CD4-positive, alpha-beta memory T cell (primary cell): ENCODE results near the gene PAQR6. TPM values are rescaled to one million over a fixed set of nuclear protein-coding genes. Genes with fewer than 3 reads are reported as not detected.
"Not testable (repeated sequence)": the region's sequence is repeated elsewhere in the genome, so short reads cannot be mapped to it uniquely, and the experiment has no call there.

Experiments used
- CTCF ChIA-PET: fragments of 350-600 bp; sonication (Branson Sonifier 250); formaldehyde crosslinking; loops from one replicate; lab custom pipeline; 2021; ENCODE audit warnings: inconsistent platforms; ENCODE audit not compliant: partially characterized antibody; lab: Charles Lee
- POLR2A ChIA-PET: fragments of 350-600 bp; sonication (Branson Sonifier 250); formaldehyde crosslinking; loops from one replicate; lab custom pipeline; 2021; ENCODE audit not compliant: partially characterized antibody; lab: Charles Lee
- DNase-seq, 5 donors: peaks; one replicate each; pipeline versions ENCODE4 v3.0.0 to v3.0.0-alpha.2; 2020 to 2022; ENCODE audit warnings: mixed read lengths in 1 of 5
- H3K27ac ChIP-seq: one replicate; pipeline ENCODE4 v1.7.0; 2013; ENCODE audit warnings: low read depth, low read length
- H3K27me3 ChIP-seq: 2 replicates; pipeline ENCODE4 v1.7.0; 2013; ENCODE audit warnings: mild to moderate bottlenecking, low read length, moderate library complexity; ENCODE audit not compliant: insufficient read depth
- H3K36me3 ChIP-seq: 2 replicates; pipeline ENCODE4 v1.7.0; 2013; ENCODE audit warnings: mild to moderate bottlenecking, low read length, moderate library complexity; ENCODE audit not compliant: insufficient read depth
- H3K4me1 ChIP-seq: 2 replicates; pipeline ENCODE4 v1.7.0; 2013; ENCODE audit warnings: mild to moderate bottlenecking, low read length, moderate library complexity; ENCODE audit not compliant: insufficient read depth
- H3K4me3 ChIP-seq, 2 donors: one replicate each; pipeline ENCODE4 v1.7.0; 2013; ENCODE audit warnings: low read length in 2 of 2, mild to moderate bottlenecking in 1 of 2
- H3K9me3 ChIP-seq, 2 donors: one replicate each; pipeline ENCODE4 v1.7.0; 2013; ENCODE audit warnings: low read length in 2 of 2, control low read depth in 1 of 2; ENCODE audit not compliant: control insufficient read depth in 1 of 2
- H3K27ac Mint-ChIP-seq, 7 donors: one replicate each; pipeline ENCODE4 v1.8.0; 2020 to 2021; ENCODE audit warnings: mixed read lengths in 7 of 7, mild to moderate bottlenecking in 6 of 7, inconsistent platforms in 3 of 7, moderate library complexity in 3 of 7
- H3K27me3 Mint-ChIP-seq, 2 donors: one replicate each; pipeline ENCODE4 v1.8.0; 2020 to 2021; ENCODE audit warnings: mixed read lengths in 2 of 2
- H3K36me3 Mint-ChIP-seq, 2 donors: one replicate each; pipeline ENCODE4 v1.8.0; 2020 to 2021; ENCODE audit warnings: mixed read lengths in 2 of 2, inconsistent platforms in 1 of 2, mild to moderate bottlenecking in 1 of 2
- H3K4me1 Mint-ChIP-seq, 4 donors: one replicate each; pipeline ENCODE4 v1.8.0; 2020 to 2021; ENCODE audit warnings: mixed read lengths in 4 of 4, mild to moderate bottlenecking in 1 of 4
- H3K4me3 Mint-ChIP-seq, 8 donors: one replicate each; pipeline ENCODE4 v1.8.0; 2020 to 2021; ENCODE audit warnings: mixed read lengths in 8 of 8, mild to moderate bottlenecking in 7 of 8, moderate library complexity in 6 of 8, inconsistent platforms in 3 of 8
- H3K9me3 Mint-ChIP-seq, 8 donors: one replicate each; pipeline ENCODE4 v1.8.0; 2020 to 2021; ENCODE audit warnings: mixed read lengths in 8 of 8, mild to moderate bottlenecking in 5 of 8, inconsistent platforms in 3 of 8, moderate library complexity in 1 of 8
- intact Hi-C: fragments of 100-400 bp; cut with micrococcal nuclease; formaldehyde crosslinking; loops from one replicate; pipeline ENCODE4 v1.15.1; 2023
- polyA plus RNA-seq, 2 donors: library from polyadenylated mRNA; unstranded; fragments of 300-500 nt; fragmentation: Illumina TruSeq; gene quantifications; one replicate each; pipeline ENCODE4 v1.2.3, GENCODE V29; 2021
- total RNA-seq, 2 experiments: library from RNA; stranded (reverse); gene quantifications; one replicate each; pipeline ENCODE4 v1.2.3, GENCODE V29; 2021

The PAQR6 gene
- total and polyA plus RNA-seq, 4 experiments from 2014 or later, result 0.11 to 1.9 (median 0.94) TPM

- peaks cover 11% of the 10 kb centered on the region for H3K36me3 ChIP-seq
- H3K9me3 ChIP-seq, result no peaks in the 10 kb centered on the region
- Mint-ChIP-seq H3K4me1 (peaks cover 30 to 69% (median 49%) of the 10 kb centered on the region in 4 donors), H3K9me3 (no peaks in the 10 kb centered on the region), H3K4me3 (peak overlapping the region; percentile 4 to 80 (median 72)), H3K27ac (peak overlapping the region; percentile 73 to 96 (median 93)), H3K27me3 (no peaks in the 10 kb centered on the region), H3K36me3 (peaks cover 28 to 38% of the 10 kb centered on the region in 2 donors)
- peaks cover 35% of the 10 kb centered on the region for H3K4me1 ChIP-seq
- H3K27ac ChIP-seq, result peak overlapping the region; percentile 52
- peak; percentile 26 to 71 (median 44) for DNase-seq
- no peaks in the 10 kb centered on the region for H3K27me3 ChIP-seq
- ChIA-PET POLR2A (no interaction called here), CTCF (interaction anchor here (0.8 to 1.1 kb wide), 2 partner anchors 11 to 15 kb away, joined by 3 read pairs; no protein-coding TSS in a partner anchor)
- intact Hi-C loops, result no loop called here
- H3K4me3 ChIP-seq, result peak overlapping the region in 1 of 2 donors; percentile 15
Measured at GRCh38 chr1:156217871-156218270, 30.0 kb downstream of the PAQR6 start.

- H3K27me3 ChIP-seq, intact Hi-C loops, H3K4me3 ChIP-seq, H3K9me3 Mint-ChIP-seq, H3K27me3 Mint-ChIP-seq, H3K36me3 ChIP-seq, H3K27ac ChIP-seq, H3K4me3 Mint-ChIP-seq, DNase-seq, H3K9me3 ChIP-seq: not testable (repeated sequence)
- H3K4me1 ChIP-seq, result peaks cover 41% of the 10 kb centered on the region
- ChIA-PET POLR2A (interaction anchor here (1.2 kb wide), 1 partner anchor 124 kb away, joined by 3 read pairs; no protein-coding TSS in a partner anchor), CTCF (interaction anchor here (5.2 kb wide), 1 partner anchor 9 kb away, joined by 65 read pairs; no protein-coding TSS in a partner anchor)
- H3K36me3 Mint-ChIP-seq, result peaks cover 18 to 28% of the 10 kb centered on the region in 2 donors
- H3K27ac Mint-ChIP-seq, result peak overlapping the region in 1 of 7 donors; percentile 60
- H3K4me1 Mint-ChIP-seq, result peaks cover 28 to 63% (median 47%) of the 10 kb centered on the region in 4 donors
Measured at GRCh38 chr1:156216361-156217086, 31.3 kb downstream of the PAQR6 start.

DNA sequence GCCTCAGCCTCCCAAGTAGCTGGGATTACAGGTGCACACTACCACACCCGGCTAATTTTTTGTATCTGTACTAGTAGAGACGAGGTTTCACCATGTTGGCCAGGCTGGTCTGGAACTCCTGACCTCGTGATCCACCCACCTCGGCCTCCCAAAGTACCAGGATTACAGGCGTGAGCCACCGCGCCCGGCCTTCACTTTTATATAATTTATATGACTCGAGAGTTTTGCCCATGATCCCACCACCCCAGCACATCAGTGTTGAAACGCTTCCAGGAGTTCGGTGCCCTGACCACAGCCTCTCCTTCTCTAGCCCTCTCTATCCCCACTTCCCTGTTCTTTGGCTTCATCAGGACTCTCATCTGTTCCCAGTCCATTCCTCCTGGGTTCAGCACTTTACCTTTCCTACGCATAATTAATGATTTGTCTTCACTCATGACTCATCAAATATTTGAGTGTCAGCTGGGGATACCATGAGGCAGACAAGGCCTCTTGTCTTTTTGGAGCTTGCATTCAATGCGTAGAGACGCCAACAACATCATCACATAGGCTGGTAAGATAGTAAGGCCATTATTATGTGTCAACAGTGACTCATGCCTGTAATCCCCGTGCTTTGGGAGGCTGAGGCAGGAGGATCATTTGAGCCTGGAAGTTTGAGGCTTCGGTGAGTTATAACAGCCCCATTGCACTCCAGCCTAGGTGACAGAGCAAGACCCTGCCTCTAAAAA is 33.7 kb downstream of the PAQR6 start:
- DNase-seq, result no peak
- CTCF ChIA-PET, result interaction anchor here (1.1 to 5.2 kb wide), 7 partner anchors 11 to 118 kb away, joined by 3 to 65 read pairs (median 7); partner anchors contain the start of gene SMG5
- peak overlapping the region; percentile 75 to 98 (median 81) for H3K4me3 Mint-ChIP-seq
- Histone ChIP-seq H3K36me3 (peaks cover 12% of the 10 kb centered on the region), H3K27ac (peak overlapping the region; percentile 98), H3K27me3 (no peaks in the 10 kb centered on the region), H3K4me1 (peaks cover 37% of the 10 kb centered on the region), H3K4me3 (no peak overlapping the region), H3K9me3 (no peaks in the 10 kb centered on the region)
- peaks cover 13 to 35% of the 10 kb centered on the region in 2 donors for H3K36me3 Mint-ChIP-seq
- H3K9me3 Mint-ChIP-seq, result peaks cover 0 to 2% (median 0%) of the 10 kb centered on the region in 8 donors
- POLR2A ChIA-PET, result interaction anchor here (0.7 to 3.8 kb wide), 8 partner anchors 8 to 87 kb away, joined by 3 to 38 read pairs (median 5); partner anchors contain the start of genes SLC25A44 and SMG5
- no peaks in the 10 kb centered on the region for H3K27me3 Mint-ChIP-seq
- H3K4me1 Mint-ChIP-seq, result peaks cover 19 to 50% (median 37%) of the 10 kb centered on the region in 4 donors
- peak overlapping the region; percentile 80 to 100 (median 88) for H3K27ac Mint-ChIP-seq
- intact Hi-C loops, result loop anchor here (5.0 kb wide), 1 partner anchor 282 kb away; the partner anchor contains the start of gene KHDC4

GRCh38 chr1:156213644-156213966 is 34.3 kb downstream of the PAQR6 start:
- Histone ChIP-seq H3K27ac (peak overlapping the region; percentile 98), H3K27me3 (no peaks in the 10 kb centered on the region), H3K4me1 (peaks cover 35% of the 10 kb centered on the region), H3K36me3 (peaks cover 12% of the 10 kb centered on the region), H3K9me3 (no peaks in the 10 kb centered on the region), H3K4me3 (peak overlapping the region; percentile 83 to 93)
- no peak for DNase-seq
- peak overlapping the region; percentile 97 to 100 (median 99) for H3K27ac Mint-ChIP-seq
- peak overlapping the region; percentile 93 to 99 (median 96) for H3K4me3 Mint-ChIP-seq
- H3K36me3 Mint-ChIP-seq, result peaks cover 18 to 39% of the 10 kb centered on the region in 2 donors
- H3K27me3 Mint-ChIP-seq, result no peaks in the 10 kb centered on the region
- POLR2A ChIA-PET, result interaction anchor here (0.8 to 3.8 kb wide), 27 partner anchors 8 to 235 kb away, joined by 3 to 54 read pairs (median 5); partner anchors contain the start of genes ARHGEF2, LMNA, MEX3A and SLC25A44
- peaks cover 18 to 48% (median 34%) of the 10 kb centered on the region in 4 donors for H3K4me1 Mint-ChIP-seq
- CTCF ChIA-PET, result interaction anchor here (1.0 to 5.2 kb wide), 11 partner anchors 12 to 124 kb away, joined by 3 to 65 read pairs (median 5); partner anchors contain the start of genes CCT3, SLC25A44, SMG5 and TSACC
- intact Hi-C loops, result loop anchor here (1.0 to 5.0 kb wide), 5 partner anchors 20 to 281 kb away; partner anchors contain the start of genes KHDC4, LAMTOR2, MEX3A and SMG5
- peaks cover 0 to 2% (median 0%) of the 10 kb centered on the region in 8 donors for H3K9me3 Mint-ChIP-seq

DNA sequence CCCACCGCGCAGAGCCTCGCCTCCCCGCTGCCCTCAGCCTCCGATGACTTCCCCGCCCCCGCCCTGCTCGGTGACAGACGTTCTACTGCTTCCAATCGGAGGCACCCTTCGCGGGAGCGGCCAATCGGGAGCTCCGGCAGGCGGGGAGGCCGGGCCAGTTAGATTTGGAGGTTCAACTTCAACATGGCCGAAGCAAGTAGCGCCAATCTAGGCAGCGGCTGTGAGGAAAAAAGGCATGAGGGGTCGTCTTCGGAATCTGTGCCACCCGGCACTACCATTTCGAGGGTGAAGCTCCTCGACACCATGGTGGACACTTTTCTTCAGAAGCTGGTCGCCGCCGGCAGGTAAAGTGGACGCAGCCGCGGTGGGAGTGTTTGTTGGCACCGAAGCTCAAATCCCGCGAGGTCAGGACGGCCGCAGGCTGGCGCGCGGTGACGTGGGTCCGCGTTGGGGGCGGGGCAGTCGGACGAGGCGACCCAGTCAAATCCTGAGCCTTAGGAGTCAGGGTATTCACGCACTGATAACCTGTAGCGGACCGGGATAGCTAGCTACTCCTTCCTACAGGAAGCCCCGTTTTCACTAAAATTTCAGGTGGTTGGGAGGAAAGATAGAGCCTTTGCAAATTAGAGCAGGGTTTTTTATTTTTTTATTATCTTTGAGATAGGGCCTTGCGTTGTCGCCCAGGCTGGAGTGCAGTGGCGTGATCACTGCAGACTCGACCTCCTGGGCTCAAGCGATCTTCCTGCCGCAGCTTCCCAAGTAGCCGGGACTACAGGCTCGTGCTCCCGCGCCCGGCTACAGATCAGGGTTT is 34.8 kb downstream of the PAQR6 start, which contains the start of gene PMF1:
Gene PMF1, plus strand, starts transcription at position 175 of the 811 bp plus-strand sequence. Its CDS starts 9 bp downstream, at position 184.
- intact Hi-C loops, result loop anchor here (1.0 to 5.0 kb wide), 5 partner anchors 20 to 281 kb away; partner anchors contain the start of genes KHDC4, LAMTOR2, MEX3A and SMG5
- Histone ChIP-seq H3K27me3 (no peaks in the 10 kb centered on the region), H3K9me3 (no peaks in the 10 kb centered on the region), H3K4me3 (peak within 1 kb of the TSS; percentile 83 to 93), H3K27ac (peak within 1 kb of the TSS; percentile 98), H3K4me1 (peaks cover 29% of the 10 kb centered on the region), H3K36me3 (peaks cover 12% of the 10 kb centered on the region)
- peak; percentile 94 to 98 (median 95) for DNase-seq
- Mint-ChIP-seq H3K9me3 (peaks cover 0 to 2% (median 0%) of the 10 kb centered on the region in 8 donors), H3K27ac (peak within 1 kb of the TSS; percentile 97 to 100 (median 99)), H3K4me1 (peaks cover 15 to 43% (median 31%) of the 10 kb centered on the region in 4 donors), H3K4me3 (peak within 1 kb of the TSS; percentile 93 to 99 (median 96)), H3K27me3 (no peaks in the 10 kb centered on the region), H3K36me3 (peaks cover 18 to 40% of the 10 kb centered on the region in 2 donors)
- CTCF ChIA-PET, result interaction anchor here (0.7 to 5.2 kb wide), 14 partner anchors 11 to 125 kb away, joined by 3 to 65 read pairs (median 4); partner anchors contain the start of genes CCT3, SLC25A44, SMG5 and TSACC
- POLR2A ChIA-PET, result interaction anchor here (0.7 to 3.8 kb wide), 40 partner anchors 9 to 354 kb away, joined by 3 to 54 read pairs (median 4); partner anchors contain the start of genes ARHGEF2, LAMTOR2, LMNA and MEF2D
